HL-60 (cell line): ENCODE data around the gene IAH1.

Experiments
- DNase-seq, 2 experiments: peaks; one replicate each; pipeline ENCODE4 v3.0.0-alpha.2; 2010 to 2020; ENCODE audit warnings: low read depth in 1 of 2, low spot score in 1 of 2
- H3K27ac ChIP-seq: fragments of 250-450 bp; sonication (Bioruptor Pico); replicated peaks from 2 replicates; pipeline ENCODE4 v1.5.1; 2020; ENCODE audit warnings: mild to moderate bottlenecking, moderate library complexity
- H3K27me3 ChIP-seq: fragments of 250-450 bp; sonication (Bioruptor Pico); 2 replicates; pipeline ENCODE4 v1.5.1; 2021; ENCODE audit warnings: mild to moderate bottlenecking, moderate library complexity; ENCODE audit not compliant: insufficient read depth, poor library complexity, severe bottlenecking
- H3K4me3 ChIP-seq: replicated peaks from 2 replicates; pipeline ENCODE4 v1.5.1; 2011; ENCODE audit warnings: mild to moderate bottlenecking, control low read depth, low read length; ENCODE audit not compliant: insufficient read depth
- GABPA ChIP-seq: IDR thresholded peaks from 2 replicates; pipeline ENCODE4 v1.6.1; 2012; ENCODE audit warnings: low read depth
- POLR2AphosphoS5 ChIP-seq: IDR thresholded peaks from 2 replicates; pipeline ENCODE4 v1.6.1; 2012; ENCODE audit warnings: low read depth
- SPI1 ChIP-seq: IDR thresholded peaks from 2 replicates; pipeline ENCODE4 v1.6.1; 2012; ENCODE audit warnings: low read depth, mild to moderate bottlenecking, borderline replicate concordance
- TF ChIP-seq, protein P1 (sequence below): IDR thresholded peaks from one replicate; pipeline ENCODE4 v1.5.1; 2011; ENCODE audit warnings: low read length, control low read depth, inconsistent platforms; ENCODE audit not compliant: insufficient read depth
- TF ChIP-seq, protein P2 (sequence below): IDR thresholded peaks from 2 replicates; pipeline ENCODE4 v1.6.1; 2012; ENCODE audit warnings: low read depth; ENCODE audit not compliant: insufficient replicate concordance

IAH1 gene

DNA sequence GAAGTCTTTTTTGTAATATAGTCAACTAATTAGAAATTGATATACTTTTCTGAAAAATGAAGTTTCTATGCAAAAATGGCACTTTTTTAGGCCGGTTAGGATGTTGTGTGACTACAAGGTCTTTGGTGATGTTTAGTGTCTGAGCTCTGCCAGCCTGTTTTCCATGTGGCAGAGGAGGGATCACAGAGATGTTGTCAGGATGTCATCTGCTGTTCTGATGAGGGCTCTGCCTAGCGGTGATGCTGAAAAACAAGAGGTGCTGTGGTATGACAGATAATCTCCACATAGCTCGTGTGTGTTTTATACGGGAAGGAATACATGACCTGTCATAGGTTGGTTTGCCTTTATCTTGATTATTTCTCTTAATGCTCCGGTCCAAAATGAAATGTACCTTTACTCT, 12.0 kb upstream of the IAH1 start:
- no peak for DNase-seq
- TF ChIP-seq, protein P1, sequence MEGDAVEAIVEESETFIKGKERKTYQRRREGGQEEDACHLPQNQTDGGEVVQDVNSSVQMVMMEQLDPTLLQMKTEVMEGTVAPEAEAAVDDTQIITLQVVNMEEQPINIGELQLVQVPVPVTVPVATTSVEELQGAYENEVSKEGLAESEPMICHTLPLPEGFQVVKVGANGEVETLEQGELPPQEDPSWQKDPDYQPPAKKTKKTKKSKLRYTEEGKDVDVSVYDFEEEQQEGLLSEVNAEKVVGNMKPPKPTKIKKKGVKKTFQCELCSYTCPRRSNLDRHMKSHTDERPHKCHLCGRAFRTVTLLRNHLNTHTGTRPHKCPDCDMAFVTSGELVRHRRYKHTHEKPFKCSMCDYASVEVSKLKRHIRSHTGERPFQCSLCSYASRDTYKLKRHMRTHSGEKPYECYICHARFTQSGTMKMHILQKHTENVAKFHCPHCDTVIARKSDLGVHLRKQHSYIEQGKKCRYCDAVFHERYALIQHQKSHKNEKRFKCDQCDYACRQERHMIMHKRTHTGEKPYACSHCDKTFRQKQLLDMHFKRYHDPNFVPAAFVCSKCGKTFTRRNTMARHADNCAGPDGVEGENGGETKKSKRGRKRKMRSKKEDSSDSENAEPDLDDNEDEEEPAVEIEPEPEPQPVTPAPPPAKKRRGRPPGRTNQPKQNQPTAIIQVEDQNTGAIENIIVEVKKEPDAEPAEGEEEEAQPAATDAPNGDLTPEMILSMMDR = no peak
- no peak for TF ChIP-seq GABPA
- TF ChIP-seq SPI1 = no peak

GRCh38 chr2:9462886-9463697, 11.3 kb upstream of the IAH1 start:
- H3K27ac ChIP-seq = no peak overlapping the region
- DNase-seq = no peak
- no peaks in the 10 kb centered on the region for H3K27me3 ChIP-seq
- no peak overlapping the region for H3K4me3 ChIP-seq
- TF ChIP-seq, protein P1 = no peak
- TF ChIP-seq SPI1 (no peak), POLR2AphosphoS5 (no peak), GABPA (no peak)
- TF ChIP-seq, protein P2, sequence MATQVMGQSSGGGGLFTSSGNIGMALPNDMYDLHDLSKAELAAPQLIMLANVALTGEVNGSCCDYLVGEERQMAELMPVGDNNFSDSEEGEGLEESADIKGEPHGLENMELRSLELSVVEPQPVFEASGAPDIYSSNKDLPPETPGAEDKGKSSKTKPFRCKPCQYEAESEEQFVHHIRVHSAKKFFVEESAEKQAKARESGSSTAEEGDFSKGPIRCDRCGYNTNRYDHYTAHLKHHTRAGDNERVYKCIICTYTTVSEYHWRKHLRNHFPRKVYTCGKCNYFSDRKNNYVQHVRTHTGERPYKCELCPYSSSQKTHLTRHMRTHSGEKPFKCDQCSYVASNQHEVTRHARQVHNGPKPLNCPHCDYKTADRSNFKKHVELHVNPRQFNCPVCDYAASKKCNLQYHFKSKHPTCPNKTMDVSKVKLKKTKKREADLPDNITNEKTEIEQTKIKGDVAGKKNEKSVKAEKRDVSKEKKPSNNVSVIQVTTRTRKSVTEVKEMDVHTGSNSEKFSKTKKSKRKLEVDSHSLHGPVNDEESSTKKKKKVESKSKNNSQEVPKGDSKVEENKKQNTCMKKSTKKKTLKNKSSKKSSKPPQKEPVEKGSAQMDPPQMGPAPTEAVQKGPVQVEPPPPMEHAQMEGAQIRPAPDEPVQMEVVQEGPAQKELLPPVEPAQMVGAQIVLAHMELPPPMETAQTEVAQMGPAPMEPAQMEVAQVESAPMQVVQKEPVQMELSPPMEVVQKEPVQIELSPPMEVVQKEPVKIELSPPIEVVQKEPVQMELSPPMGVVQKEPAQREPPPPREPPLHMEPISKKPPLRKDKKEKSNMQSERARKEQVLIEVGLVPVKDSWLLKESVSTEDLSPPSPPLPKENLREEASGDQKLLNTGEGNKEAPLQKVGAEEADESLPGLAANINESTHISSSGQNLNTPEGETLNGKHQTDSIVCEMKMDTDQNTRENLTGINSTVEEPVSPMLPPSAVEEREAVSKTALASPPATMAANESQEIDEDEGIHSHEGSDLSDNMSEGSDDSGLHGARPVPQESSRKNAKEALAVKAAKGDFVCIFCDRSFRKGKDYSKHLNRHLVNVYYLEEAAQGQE = no peak

More for the DNA sequence above, 12.0 kb upstream of the IAH1 start:
- Histone ChIP-seq H3K4me3 (no peak overlapping the region), H3K27ac (no peak overlapping the region), H3K27me3 (no peaks in the 10 kb centered on the region)

- TF ChIP-seq, protein P1 = no peak
- TF ChIP-seq SPI1 (no peak), POLR2AphosphoS5 (no peak), GABPA (no peak)
- TF ChIP-seq, protein P2 = no peak
- Histone ChIP-seq H3K27ac (no peak overlapping the region), H3K27me3 (no peaks in the 10 kb centered on the region), H3K4me3 (no peak overlapping the region)
- peak; percentile 10 to 84 for DNase-seq
Observed at GRCh38 chr2:9463698-9464034, 10.7 kb upstream of the IAH1 start.

GRCh38 chr2:9465170-9465569, 9.2 kb upstream of the IAH1 start:
- TF ChIP-seq, protein P2 = no peak
- TF ChIP-seq POLR2AphosphoS5 (no peak), GABPA (no peak), SPI1 (no peak)
- TF ChIP-seq, protein P1 = no peak
- H3K4me3 ChIP-seq = no peak overlapping the region
- no peak for DNase-seq
- H3K27me3 ChIP-seq = no peaks in the 10 kb centered on the region
- H3K27ac ChIP-seq = no peak overlapping the region
